ENCODE data around the gene PSMG1.

The PSMG1 gene

DNA sequence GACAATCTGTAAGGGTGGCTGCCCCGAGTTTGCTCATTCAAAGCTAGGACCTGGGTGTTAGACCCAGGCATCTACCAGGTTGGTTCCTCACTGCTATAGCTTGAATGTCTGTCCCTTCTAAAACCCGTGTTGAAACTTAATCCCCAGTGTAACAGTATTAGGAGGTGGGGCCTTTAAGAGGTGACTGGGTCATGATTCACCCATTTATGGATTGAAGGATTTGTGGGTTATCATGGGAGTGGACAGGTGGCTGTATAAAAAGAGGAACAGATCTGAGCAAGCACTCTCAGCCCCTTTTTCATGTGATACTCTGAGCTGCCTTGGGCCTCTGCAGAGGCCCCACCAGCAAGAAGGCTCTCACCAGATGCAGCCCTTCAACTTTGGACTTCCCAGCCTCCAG lies 29.4 kb downstream of the PSMG1 start:
- no peak for DNase-seq

DNA sequence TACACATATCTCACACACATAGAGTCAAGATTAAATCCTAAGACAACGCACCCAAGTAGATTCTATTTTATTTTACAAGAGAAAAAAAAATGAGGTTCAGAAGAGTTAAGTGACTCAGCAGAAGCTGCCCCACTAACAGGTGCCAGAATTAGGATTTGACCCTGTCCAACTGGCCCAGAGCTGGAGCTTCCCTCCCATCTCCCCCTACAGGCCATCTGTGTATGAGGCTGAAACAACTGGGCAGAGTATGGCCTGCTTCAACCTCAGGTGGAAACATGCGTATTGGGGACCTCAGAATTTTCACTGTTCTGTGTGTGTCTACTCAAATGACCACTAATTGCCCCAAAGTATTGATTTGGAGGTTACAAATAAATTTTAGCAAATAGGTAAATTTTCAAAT lies 29.9 kb downstream of the PSMG1 start:
- DNase-seq: no peak

- no peak for DNase-seq
Measured at GRCh38 chr21:39152271-39152670, 31.0 kb downstream of the PSMG1 start.

- DNase-seq: no peak
Measured at GRCh38 chr21:39150877-39151276, 32.4 kb downstream of the PSMG1 start.

DNA sequence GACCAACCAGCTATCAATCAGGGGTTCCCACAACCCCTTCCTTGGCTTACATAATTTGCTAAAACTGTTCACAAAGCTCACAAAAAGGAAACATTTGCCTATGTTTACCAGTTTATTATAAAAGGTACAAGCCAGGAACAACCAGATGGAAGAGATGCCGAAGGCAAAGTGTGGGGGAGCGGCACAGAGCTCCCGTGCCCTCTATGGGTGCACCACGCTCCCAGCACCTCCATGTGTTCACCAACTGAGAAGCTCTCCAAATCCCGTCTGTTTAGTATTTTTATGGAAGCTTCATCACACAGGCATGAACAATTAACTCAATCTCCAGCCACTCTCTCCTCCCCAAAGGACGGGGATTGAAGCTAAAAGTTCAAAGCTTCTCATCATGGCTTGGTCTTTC lies 32.9 kb downstream of the PSMG1 start:
- DNase-seq: no peak

DNA sequence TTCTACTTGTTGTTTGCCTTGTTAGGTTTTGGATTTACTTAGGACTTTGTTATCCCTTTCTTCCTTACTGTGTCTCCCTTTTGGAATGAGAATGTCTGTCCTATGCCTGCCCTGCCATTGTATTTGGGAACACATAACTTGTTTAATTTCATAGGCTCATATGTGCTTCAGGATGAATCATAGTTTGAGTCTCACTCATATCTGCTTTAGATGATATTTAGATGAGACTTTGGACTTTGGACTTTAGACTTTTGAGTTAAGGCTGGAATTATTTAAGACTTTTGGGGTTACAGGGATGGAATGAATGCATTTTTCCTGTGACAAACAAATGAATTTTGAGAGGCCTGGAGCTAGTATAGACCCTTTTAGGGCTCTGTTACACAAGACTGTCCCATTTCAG lies 33.4 kb downstream of the PSMG1 start:
- no peak for DNase-seq

DNA sequence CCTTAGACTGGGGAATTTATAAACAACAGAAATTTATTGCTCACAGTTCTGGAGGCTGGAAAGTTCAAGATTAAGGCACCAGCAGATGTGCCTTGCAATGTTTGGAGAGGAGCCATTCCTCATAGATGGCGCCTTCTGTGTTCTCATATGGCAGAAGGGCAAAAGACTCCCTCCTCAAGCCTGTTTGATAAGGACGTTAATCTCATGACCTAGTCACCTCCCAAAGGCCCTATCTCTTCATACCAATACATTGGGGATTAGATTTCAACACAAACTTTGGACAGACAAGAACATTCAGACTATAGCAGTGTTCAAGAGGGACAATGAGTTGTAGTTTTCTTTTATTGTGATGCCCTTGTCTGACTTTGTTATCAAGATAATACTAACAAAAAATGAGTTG lies 34.3 kb downstream of the PSMG1 start:
- no peak for DNase-seq

DNA sequence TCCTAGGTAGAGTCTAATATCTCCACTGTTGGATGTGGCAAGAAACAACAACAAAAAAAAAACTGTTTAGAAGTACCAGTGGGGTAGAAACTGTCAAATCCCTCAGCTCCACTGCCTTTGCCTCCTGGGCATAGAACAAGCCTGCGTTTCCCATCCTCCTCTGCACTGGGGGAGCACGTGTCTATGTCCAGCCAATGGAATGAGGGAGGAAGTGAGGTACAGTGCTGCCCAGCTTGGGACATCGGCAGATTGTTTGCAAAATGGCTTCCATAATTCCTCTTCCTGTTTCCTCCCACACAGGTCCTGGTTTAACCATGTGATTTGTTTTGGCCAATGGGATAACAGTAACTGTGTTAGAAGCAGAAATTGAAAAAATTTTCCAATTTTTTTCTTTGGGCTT lies 39.1 kb downstream of the PSMG1 start:
- no peak for DNase-seq

GRCh38 chr21:39142972-39143371 lies 40.3 kb downstream of the PSMG1 start:
- no peak for DNase-seq

DNA sequence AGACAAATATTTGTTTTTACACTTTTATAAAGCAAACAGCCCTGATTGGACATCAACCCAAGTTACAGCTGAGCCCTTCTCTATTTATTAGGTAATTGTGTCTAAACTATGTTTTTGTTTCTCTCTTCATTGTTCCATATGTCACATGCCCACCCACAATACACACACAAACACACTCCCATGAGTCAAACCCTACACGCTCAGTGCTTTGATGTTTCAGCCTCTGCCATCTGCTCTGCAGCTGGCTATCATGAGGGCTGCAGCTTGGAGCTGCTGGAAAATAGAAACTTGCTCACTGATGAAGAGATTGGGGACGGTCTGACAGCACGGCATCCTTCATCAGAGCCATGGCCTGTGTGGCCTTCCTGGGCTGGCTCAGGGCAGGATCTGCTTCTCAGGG lies 41.7 kb downstream of the PSMG1 start:
- peak; percentile 96 for DNase-seq

GRCh38 chr21:39137248-39138178 lies 45.7 kb downstream of the PSMG1 start:
- no peak for DNase-seq

DNA sequence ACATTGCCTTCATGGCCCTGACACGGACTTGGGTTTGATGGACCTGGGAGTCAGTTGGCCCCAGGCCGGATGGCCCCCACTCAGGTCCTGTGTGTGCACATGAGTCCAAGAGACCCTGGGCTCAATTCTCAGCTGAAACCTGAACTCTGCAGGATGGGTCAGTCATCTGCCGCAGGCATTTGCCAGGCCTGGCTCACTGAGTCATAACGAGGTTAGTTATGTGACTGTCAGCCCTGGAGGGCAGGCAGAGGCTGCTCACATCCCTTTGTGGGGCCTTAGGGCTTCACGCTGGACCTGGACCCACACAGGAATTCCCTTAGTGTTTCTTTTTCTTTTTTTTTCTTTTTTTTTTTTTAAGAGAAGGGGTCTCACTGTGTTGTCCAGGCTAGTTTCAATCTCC lies 46.5 kb downstream of the PSMG1 start:
- DNase-seq: no peak

- peak; percentile 10 for DNase-seq
Measured at GRCh38 chr21:39136138-39136537, 47.1 kb downstream of the PSMG1 start.

DNA sequence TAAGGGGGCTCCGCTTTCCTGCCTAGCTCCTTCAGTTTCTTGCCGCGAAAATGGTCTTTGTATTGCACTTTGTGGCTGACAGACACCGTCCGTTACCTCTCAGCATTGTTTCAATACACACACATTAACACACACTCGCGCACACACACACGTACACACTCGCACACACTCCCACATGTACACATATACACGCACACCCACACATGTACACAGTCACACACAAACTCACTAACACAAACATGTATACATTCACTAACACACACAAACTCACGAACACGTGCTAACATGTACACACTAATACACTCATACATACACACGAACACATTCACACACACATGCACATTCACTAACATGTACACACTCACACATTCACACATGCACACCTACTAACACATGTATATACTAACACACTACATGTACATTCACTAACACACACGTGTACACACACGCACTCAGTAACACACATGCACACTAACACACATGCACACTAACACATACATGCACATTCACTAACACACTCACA lies 48.9 kb downstream of the PSMG1 start:
- no peak for DNase-seq

GRCh38 chr21:39132248-39132647 lies 51.0 kb downstream of the PSMG1 start:
- no peak for DNase-seq

DNA sequence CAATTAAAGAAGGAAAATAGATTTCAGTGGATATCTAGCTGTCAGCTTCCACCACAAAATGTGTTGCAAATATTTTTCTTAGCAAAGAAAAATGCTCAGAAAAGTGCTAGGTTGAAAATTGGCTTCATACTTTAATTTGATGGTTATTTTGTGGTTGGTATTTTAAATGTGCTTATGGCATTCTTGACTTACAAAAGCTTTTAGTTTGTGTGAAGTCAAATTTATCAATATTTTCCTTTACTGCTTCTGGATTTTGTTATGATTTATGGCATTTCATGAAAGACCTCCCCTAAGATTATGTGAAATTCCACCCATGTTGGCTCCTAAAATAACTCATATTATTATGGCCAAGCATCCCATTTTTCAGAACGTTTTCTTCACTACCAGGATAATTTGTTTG lies 51.5 kb downstream of the PSMG1 start:
- no peak for DNase-seq

DNA sequence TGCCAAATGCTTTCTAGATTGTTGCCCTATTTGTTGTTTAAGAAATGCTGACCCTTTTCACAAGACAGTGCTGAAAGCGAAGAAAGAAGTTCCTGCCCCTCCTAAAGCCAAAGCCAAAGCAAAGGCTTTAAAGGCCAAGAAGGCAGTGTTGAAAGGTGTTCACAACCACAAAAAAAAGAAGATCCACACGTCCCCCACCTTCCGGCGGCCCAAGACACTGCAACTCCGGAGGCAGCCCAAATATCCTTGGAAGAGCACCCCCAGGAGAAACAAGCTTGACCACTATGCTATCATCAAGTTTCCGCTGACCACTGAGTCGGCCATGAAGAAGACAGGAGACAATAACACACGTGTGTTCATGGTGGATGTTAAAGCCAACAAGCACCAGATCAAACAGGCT lies 55.7 kb downstream of the PSMG1 start:
- no peak for DNase-seq

GRCh38 chr21:39126486-39126806 lies 56.8 kb downstream of the PSMG1 start:
- DNase-seq: no peak

- peak; percentile 48 for DNase-seq
Measured at GRCh38 chr21:39125752-39126485, 57.3 kb downstream of the PSMG1 start.

All from NCI-H1694 (cell line).